Hepatic stellate cell (primary cell): Measurements from ENCODE around the gene ZNF280B.
"Not testable (repeated sequence)": the region's sequence is repeated elsewhere in the genome, so short reads cannot be mapped to it uniquely, and the experiment has no call there.

Experiments used
- DNase-seq: peaks from one replicate; pipeline ENCODE4 v3.0.0; 2011; ENCODE audit warnings: low spot score

Gene ZNF280B

DNA sequence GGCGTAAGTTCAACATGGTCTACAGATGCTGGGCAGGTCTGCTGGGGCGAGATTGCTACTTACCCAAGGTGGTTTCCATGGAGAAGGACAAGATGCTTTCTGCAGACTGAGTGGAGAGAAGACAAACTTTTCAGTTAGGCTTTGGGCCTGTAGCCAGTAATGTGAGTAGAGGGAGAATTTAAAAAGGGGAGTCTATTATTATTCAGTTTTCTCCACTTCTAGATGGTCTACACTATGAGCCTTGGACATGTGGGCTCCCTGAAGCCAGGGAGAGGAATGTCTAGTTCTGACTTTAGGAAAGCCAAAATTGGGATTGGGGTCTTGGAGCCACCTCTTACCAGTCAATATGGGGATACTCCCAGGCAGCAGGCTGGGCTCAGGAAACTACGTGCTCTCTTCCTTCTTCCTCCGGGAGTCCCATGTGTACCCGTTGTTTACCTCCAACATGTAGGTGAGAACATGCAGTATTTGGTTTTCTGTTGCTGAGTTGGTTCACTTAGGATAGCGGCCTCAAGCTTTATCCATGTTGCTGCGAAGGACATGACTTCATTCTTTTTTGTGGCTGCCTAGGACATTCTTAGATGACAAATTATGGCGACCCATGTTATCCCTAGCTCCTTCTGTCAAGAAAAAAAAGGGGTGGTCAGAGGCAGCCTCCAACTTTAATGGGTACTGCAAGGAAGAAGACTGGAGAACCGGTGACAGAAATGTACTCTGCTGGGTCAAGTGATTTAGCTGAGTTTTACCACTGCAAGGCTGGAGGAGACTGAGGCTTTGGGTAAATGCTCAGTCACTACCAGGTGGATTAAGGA lies 26.3 kb upstream of the ZNF280B start:
- DNase-seq, result no peak

DNA sequence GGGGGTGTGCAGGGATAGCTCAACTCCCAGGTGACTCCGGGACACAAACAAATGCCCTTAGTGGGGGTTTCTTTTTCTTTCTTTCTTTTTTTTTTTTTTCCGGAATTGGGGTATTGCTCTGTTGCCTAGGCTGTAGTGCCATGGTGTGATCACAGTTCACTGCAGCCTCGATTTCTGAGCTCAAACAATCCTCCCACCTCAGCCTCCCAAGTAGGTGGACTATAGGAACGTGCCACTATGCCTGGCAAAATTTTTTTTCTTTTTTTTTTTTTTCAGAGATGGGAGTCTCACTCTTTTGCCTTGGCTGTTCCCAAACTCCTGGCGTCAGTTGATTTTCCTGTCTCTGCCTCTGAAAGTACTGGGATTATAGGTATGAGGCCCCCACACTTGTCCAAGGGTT lies 25.3 kb upstream of the ZNF280B start:
- no peak for DNase-seq

DNA sequence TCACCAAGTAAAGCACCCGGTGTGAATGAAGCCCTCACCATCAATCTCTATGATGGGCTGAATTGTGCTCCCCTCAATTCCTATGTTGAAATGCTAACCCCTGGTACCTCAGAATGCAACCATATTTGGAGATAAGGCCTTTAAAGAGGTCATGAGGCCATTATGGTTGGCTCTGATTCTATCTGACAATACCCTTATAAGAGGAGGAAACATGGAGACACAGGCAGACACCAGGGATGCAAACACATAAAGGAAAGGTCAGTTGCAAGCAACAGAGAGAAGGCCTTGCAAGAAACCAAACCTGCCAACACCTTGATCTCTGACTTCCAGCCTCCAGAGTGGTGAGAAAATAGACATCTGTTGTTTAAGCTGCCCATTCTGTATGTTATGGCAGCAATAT lies 24.9 kb upstream of the ZNF280B start:
- DNase-seq, result no peak

DNA sequence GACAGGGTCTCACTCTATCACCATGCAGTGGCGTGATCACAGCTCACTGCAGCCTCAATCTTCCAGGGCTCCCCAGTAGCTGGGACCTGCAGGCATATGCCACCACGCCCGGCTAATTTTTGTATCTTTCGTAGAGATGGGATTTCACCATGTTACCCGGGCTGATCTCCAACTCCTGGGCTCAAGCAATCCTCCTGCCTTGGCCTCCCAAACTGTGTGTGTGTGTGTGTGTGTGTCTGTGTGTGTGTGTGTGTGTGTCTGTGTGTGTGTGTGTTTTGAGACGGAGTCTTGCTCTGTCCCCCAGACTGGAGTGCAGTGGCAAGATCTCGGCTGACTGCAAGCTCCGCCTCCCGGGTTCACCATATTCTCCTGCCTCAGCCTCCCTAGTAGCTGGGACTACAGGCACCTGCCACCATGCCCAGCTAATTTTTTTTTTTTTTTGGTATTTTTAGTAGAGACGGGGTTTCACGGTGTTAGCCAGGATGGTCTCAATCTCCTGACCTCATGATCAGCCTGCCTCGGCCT lies 24.1 kb upstream of the ZNF280B start:
- not testable (repeated sequence) for DNase-seq

DNA sequence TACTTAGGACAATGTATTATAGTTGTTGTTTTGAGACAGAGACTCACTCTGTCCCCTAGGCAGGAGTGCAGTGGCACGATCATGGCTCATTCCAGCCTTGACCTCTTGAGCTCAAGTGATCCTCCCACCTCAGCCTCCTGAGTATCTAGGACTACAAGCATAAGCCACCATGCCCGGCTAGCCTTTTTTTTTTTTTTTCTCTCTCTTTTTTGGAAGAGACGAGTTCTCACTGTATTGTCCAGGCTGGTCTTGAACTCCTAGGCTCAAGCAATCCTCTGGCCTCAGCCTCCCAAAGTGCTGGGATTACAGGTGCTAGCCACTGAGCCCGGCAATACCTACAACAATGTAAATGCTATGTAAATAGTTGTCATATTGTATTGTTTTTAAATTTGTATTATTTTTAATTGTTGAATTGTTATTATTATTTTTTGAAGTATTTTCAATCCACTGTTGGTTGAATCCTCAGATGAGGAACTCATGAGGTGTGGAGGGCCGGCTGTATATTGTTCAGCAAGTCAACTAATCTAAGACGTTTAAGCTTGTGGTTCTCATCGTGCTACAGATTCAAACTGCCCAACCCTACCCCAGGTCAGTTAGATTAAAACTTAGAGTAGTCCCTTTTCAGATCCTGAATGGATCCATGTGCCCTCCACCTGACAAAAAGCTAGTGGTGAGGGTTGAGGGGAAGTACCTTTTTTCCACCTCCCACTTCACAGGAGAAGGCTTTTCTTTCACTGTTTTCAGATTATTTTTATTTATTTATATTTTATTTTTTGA lies 23.4 kb upstream of the ZNF280B start:
- DNase-seq, result no peak

DNA sequence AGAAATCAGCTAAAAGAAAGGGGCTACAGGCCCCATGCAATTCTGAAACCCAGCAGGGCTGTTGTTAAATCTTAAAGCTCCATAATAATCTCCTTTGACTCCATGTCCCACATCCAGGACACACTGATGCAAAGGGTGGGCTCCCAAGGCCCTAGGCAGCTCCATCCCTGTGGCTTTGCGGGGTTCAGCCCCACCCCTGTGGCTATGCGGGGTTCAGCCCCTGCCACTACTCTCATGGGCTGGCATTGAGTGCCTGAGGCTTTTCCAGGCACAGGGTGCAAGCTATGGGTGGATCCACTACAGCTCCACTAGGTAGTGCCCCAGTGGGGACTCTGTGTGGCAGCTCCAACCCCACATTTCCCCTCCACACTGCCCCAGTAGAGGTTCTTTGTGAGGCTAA lies 20.2 kb upstream of the ZNF280B start:
- DNase-seq, result no peak

DNA sequence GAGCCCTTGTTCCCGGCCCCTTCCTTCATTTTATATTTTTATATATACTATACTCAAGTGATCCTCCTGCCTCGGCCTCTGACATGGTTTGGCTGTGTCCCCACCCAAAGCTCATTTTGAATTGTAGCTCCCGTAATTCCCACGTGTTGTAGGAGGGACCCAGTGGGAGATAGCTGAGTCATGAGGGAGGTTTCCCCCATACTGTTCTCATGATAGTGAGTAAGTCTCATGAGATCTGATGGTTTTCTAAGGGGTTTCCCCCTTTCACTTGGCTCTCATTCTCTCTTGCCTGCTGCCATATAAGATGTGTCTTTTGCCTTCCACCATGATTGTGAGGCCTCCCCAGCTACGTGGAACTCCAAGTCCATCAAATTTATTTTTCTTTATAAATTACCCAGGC lies 18.8 kb upstream of the ZNF280B start:
- DNase-seq, result no peak

- DNase-seq, result no peak
Measured at GRCh38 chr22:22526125-22526912, 17.8 kb upstream of the ZNF280B start.

DNA sequence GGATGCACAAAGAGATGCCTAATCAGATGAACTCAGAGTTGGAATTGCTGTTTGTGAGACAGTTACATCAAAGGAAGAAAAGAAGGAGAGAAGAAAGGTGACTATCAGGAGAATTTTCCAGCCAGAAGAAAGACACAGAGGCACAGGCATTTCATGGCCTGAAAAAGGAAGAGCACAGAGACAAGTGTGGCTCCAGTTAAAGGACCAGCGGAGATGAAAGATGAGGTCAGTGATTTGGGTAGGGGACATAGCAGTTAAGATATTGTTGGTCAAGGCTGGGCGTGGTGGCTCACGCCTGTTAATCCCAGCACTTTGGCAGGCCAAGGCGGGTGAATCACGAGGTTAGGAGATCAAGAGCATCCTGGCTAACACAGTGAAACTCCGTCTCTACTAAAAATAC lies 15.0 kb upstream of the ZNF280B start:
- no peak for DNase-seq

- no peak for DNase-seq
Measured at GRCh38 chr22:22521631-22522030, 13.1 kb upstream of the ZNF280B start.

DNA sequence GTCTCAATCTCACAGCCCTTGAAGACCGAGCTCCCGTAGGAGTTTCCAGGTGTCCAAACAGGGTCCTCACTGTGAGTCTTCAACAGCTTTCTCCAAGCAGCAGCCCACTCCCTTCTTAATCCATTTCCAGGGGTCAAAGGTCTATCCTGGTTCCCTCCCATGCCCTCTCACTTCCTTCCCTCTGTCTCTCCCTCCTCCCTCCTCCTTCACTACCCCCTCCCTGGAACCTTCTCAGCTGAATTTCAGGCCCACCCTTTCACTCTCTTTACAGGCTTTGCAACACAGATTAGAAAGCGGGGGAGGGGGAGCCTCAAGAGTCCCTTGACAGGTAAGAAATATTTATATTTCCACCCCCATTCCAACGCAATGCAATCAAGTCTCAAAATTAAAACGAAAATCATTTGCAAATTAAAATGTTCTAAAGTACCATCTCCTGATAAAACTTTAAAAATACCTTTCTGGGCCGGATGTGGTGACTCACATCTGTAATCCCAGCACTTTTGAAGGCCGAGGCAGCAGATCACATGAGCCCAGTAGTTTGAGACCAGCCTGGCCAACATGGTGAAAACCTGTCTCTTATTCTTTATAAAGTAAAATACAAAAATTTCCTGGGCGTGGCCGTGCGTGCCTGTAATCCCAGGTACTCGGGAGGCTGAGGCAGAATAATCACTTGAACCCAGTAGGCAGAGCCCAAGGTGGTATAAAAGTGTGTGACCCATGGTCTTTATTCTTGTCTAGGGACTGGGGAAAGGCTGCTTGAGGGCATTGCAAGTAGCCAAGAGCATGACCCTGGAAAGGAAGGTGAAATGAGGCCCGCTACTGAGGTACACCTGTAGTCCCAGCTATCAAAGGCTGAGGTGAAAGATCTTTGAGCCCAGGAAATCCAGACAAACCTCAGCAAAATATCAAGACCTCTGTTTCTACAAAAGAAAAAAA lies 12.4 kb upstream of the ZNF280B start:
- DNase-seq, result no peak

GRCh38 chr22:22520020-22520656 lies 11.6 kb upstream of the ZNF280B start, which contains the start of gene ZNF280A:
Gene ZNF280A (minus strand): TSS chr22:22520270. CDS start chr22:22515630, 4,640 bp downstream.
- no peak for DNase-seq

DNA sequence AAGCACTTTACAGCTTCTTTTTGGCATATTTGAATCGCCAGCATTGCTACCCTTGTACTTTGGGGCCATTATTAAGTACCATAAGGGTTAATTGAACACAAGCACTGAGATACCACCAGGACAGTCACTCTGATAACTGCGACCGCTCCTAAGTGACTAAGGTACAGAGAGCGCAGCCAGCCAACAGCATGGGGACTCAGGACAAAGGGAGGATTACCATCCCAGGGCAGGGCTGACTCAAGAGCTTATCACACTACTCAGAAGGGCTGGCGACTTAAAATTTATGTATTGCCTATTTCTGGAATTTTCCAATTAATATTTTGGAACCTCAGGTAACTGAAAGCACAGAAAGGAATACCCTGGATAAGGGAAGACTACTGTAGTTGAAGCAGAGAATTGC lies 11.0 kb upstream of the ZNF280B start:
- DNase-seq, result no peak

GRCh38 chr22:22516992-22517391 lies 8.4 kb upstream of the ZNF280B start:
- DNase-seq, result no peak

DNA sequence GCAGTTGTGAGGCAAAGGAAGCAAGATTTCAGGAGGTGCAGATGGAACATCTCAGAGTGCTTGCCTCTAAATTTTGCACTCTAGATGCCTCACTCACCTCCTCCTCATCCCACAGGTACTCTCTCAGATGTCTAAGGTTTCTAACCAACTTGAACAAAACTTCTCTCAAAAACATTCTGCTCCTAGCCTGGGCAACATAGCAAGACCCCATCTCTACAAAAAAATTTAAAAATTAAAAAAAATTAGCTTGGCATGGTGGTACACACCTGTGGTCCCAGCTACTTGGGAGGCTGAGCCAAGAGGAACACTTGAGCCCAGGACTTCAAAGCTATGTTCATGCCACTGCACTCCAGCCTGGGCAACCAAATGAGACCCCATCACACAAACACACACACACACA lies 7.3 kb upstream of the ZNF280B start:
- DNase-seq, result no peak

- DNase-seq, result not testable (repeated sequence)
Measured at GRCh38 chr22:22514431-22514830, 5.9 kb upstream of the ZNF280B start.

DNA sequence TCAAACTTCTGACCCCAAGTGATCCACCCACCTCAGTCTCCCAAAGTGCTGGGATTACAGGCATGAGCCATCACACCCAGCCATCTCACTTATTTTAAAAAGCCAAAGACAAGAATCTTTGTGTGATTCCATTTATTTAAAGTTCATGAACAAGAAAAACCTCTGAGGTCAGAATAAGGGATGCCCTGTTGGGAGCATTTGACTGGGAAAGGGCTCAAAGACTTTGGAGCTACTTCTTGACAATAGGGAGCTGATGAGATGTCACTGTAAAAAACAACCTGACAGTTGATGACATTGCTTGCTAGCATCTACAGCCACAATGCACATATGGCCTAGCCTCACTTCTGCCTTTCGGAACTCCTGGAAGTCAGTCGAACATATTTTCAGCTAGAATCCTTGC lies 5.1 kb upstream of the ZNF280B start:
- no peak for DNase-seq

- DNase-seq, result no peak
Measured at GRCh38 chr22:22512951-22513350, 4.4 kb upstream of the ZNF280B start.

DNA sequence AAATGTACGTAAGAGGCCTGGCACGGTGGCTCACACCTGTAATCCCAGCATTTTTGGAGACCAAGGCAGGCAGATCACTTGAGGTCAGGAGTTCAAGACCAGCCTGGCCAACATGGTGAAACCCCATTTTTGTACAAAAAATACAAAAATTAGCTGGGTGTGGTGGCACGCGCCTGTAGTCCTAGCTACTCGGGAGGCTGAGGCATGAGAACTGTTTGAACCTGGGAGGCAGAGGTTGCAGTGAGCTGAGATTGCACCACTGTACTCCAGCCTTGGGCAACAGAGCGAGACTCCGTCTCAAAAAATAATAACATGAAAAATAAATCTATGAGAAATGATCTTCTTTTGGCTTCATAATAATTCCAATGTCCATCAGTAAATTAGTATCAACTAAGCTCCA lies 2.3 kb upstream of the ZNF280B start:
- not testable (repeated sequence) for DNase-seq

GRCh38 chr22:22509912-22510311 lies 1.4 kb upstream of the ZNF280B start:
- DNase-seq, result not testable (repeated sequence)
